Erythroblast (primary cell): Measurements from ENCODE around the gene RASSF5.

Experiments
- GATA1 ChIP-seq: IDR thresholded peaks from 2 replicates; pipeline ENCODE4 v1.6.1; 2011; ENCODE audit warnings: low read depth, mild to moderate bottlenecking, control low read depth, low read length, moderate library complexity
- POLR2A ChIP-seq: IDR thresholded peaks from 2 replicates; pipeline ENCODE4 v1.6.1; 2011; ENCODE audit warnings: mild to moderate bottlenecking, low read length

GRCh38 chr1:206634365-206635079, 127.2 kb downstream of the RASSF5 start:
- TF ChIP-seq POLR2A (no peak), GATA1 (no peak)
